Gastrocnemius medialis (tissue), 4 donors: ENCODE results near the gene FAM107A.

Source experiments
- POLR2A ChIP-seq, 2 donors: fragments of 450-650 bp; IDR thresholded peaks; one replicate each; pipeline ENCODE4 v1.6.1; 2017; ENCODE audit warnings: antibody characterized with exemption in 2 of 2, mild to moderate bottlenecking in 2 of 2, moderate library complexity in 2 of 2
- TF ChIP-seq, protein P1 (sequence below), 5 experiments: fragments of 450-650 bp in 3 of 5; fragments of 200-600 bp in 2 of 5; sonication (generic) in 2 of 5; IDR thresholded peaks in 4 of 5; conservative IDR thresholded peaks in 1 of 5; 1 replicate in 4 of 5; 2 replicates in 1 of 5; pipeline ENCODE4 v1.5.1; 2016 to 2019; ENCODE audit warnings: antibody characterized with exemption in 5 of 5, mild to moderate bottlenecking in 3 of 5, moderate library complexity in 3 of 5

DNA sequence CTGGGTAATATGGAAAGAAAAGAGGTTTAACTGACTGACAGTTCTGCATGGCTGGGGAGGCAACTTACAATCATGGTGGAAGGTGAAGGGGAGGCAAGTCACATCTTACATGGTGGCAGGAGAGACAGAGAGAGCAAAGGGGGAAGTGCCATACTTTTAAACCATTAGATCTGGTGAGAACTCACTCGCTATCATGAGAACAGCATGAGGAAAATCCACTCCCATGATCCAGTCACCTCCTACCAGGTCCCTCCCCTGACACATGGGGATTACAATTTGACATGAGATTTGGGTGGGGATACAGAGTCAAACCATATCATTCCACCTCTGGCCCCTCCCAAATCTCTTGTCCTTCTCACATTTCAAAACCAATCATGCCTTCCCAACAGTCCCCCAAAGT lies 24.2 kb downstream of the FAM107A start:
- TF ChIP-seq, protein P1, sequence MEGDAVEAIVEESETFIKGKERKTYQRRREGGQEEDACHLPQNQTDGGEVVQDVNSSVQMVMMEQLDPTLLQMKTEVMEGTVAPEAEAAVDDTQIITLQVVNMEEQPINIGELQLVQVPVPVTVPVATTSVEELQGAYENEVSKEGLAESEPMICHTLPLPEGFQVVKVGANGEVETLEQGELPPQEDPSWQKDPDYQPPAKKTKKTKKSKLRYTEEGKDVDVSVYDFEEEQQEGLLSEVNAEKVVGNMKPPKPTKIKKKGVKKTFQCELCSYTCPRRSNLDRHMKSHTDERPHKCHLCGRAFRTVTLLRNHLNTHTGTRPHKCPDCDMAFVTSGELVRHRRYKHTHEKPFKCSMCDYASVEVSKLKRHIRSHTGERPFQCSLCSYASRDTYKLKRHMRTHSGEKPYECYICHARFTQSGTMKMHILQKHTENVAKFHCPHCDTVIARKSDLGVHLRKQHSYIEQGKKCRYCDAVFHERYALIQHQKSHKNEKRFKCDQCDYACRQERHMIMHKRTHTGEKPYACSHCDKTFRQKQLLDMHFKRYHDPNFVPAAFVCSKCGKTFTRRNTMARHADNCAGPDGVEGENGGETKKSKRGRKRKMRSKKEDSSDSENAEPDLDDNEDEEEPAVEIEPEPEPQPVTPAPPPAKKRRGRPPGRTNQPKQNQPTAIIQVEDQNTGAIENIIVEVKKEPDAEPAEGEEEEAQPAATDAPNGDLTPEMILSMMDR (IDR thresholded peaks at IDR 0.05 in 4 of 5, conservative IDR thresholded peaks at IDR 0.05 in 1 of 5), result no peak
- TF ChIP-seq POLR2A (IDR thresholded peaks at IDR 0.05), result no peak
